SJCRH30 (cell line): Measurements from ENCODE around the gene KCNC1. TPM values are rescaled to one million over a fixed set of nuclear protein-coding genes. Genes with fewer than 3 reads are reported as not detected.
A peak's percentile ranks its signal among the peaks of the same experiment; 100 is the strongest.

Experiments used
- DNase-seq, 2 experiments: peaks; one replicate each; pipeline ENCODE4 v3.0.0-alpha.2; 2015 to 2020
- H3K27ac ChIP-seq: fragments of 250-450 bp; sonication (Bioruptor Pico); 2 replicates; pipeline ENCODE4 v1.5.1; 2020; ENCODE audit warnings: mild to moderate bottlenecking, moderate library complexity
- H3K27me3 ChIP-seq: fragments of 250-450 bp; sonication (Bioruptor Pico); 2 replicates; pipeline ENCODE4 v1.5.1; 2020; ENCODE audit warnings: mild to moderate bottlenecking, moderate library complexity
- H3K36me3 ChIP-seq: fragments of 250-450 bp; sonication (Bioruptor Pico); 2 replicates; pipeline ENCODE4 v1.5.1; 2020; ENCODE audit warnings: mild to moderate bottlenecking, moderate library complexity
- H3K4me1 ChIP-seq: fragments of 250-450 bp; sonication (Bioruptor Pico); 2 replicates; pipeline ENCODE4 v1.5.1; 2020; ENCODE audit warnings: mild to moderate bottlenecking, moderate library complexity
- H3K4me3 ChIP-seq: fragments of 250-450 bp; sonication (Bioruptor Pico); 2 replicates; pipeline ENCODE4 v1.5.1; 2020; ENCODE audit warnings: mild to moderate bottlenecking, moderate library complexity
- H3K9me3 ChIP-seq: fragments of 250-450 bp; sonication (Bioruptor Pico); replicated peaks from 2 replicates; pipeline ENCODE4 v1.5.1; 2020; ENCODE audit warnings: mild to moderate bottlenecking, moderate library complexity
- total RNA-seq: library from RNA; depleted of rRNA; stranded (reverse); fragments of >200 nt; shearing (Covaris generic); gene quantifications from 2 replicates; pipeline ENCODE4 v1.2.3, GENCODE V29; 2014; rRNA removed

The KCNC1 gene
- 5.2 and 6.7 TPM in 2 replicates for total RNA-seq

GRCh38 chr11:17734418-17734911, at the start of gene KCNC1:
KCNC1 (plus strand) TSS chr11:17734781; CDS start chr11:17736003, 1,222 bp downstream.
- peaks cover 2% of the 10 kb centered on the region; the same call in 1 of the 2 replicates for H3K36me3 ChIP-seq
- H3K4me1 ChIP-seq = peaks cover 25% of the 10 kb centered on the region
- H3K27ac ChIP-seq = peak within 1 kb of the TSS; percentile 7; the same call in 1 of the 2 replicates
- DNase-seq = peak; percentile 88 to 92
- H3K4me3 ChIP-seq = peak within 1 kb of the TSS; percentile 69
- no peaks in the 10 kb centered on the region for H3K27me3 ChIP-seq
- H3K9me3 ChIP-seq = no peaks in the 10 kb centered on the region

- Histone ChIP-seq H3K27me3 (no peaks in the 10 kb centered on the region), H3K36me3 (no peaks in the 10 kb centered on the region), H3K27ac (peak overlapping the region; percentile 97), H3K4me3 (peak overlapping the region; percentile 8; the same call in 1 of the 2 replicates), H3K9me3 (no peaks in the 10 kb centered on the region), H3K4me1 (peaks cover 80% of the 10 kb centered on the region)
- peak; percentile 99 to 100 for DNase-seq
Measured at GRCh38 chr11:17686231-17686980, 48.2 kb upstream of the KCNC1 start.

DNA sequence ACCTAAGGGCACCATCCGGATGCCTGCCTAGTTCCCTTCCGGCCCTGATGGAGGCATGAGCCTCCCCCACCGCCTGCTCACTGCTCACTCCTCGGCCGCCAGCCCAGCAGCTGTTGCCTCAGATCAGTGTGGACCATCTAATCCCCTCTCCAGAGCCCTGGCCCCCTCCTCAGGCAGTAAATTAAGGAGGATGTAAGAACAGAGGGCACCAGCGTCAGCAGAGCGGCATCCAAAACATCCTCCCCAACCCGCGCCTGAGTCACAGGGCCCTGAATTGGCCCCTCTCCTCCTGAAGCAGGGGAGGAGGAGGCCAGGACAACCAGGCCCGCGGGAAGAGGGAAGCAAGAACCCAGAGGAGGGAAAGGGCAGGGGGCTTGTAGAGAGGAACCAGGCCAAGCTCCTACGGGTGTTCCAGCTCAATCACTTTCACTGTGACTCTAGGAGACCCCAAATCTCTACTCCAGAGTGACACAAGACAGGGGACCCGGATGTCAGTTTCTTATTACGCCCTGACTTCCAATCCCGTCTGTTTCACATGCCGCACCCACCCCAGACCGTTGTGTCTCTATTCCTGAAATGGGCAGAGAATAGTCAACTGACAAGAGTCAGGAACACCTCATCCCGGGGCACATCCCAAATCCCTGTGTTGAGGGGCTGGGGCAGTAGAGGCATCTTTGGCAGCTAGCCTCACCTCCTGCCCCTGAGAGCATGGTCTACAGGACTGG, 46.5 kb upstream of the KCNC1 start:
- DNase-seq = peak; percentile 99 to 100
- Histone ChIP-seq H3K4me1 (peaks cover 79% of the 10 kb centered on the region), H3K27ac (peak overlapping the region; percentile 97), H3K9me3 (no peaks in the 10 kb centered on the region), H3K4me3 (no peak overlapping the region), H3K27me3 (no peaks in the 10 kb centered on the region), H3K36me3 (no peaks in the 10 kb centered on the region)

- Histone ChIP-seq H3K4me1 (peaks cover 72% of the 10 kb centered on the region), H3K27ac (no peak overlapping the region), H3K27me3 (no peaks in the 10 kb centered on the region), H3K9me3 (no peaks in the 10 kb centered on the region), H3K4me3 (no peak overlapping the region), H3K36me3 (peaks cover 5% of the 10 kb centered on the region)
- DNase-seq = no peak
Measured at GRCh38 chr11:17691550-17691949, 43.0 kb upstream of the KCNC1 start.

GRCh38 chr11:17691976-17692375, 42.6 kb upstream of the KCNC1 start:
- Histone ChIP-seq H3K4me3 (no peak overlapping the region), H3K27ac (no peak overlapping the region), H3K27me3 (no peaks in the 10 kb centered on the region), H3K9me3 (no peaks in the 10 kb centered on the region), H3K4me1 (peaks cover 72% of the 10 kb centered on the region), H3K36me3 (peaks cover 9% of the 10 kb centered on the region)
- peak in 1 of 2 experiments; percentile 48 for DNase-seq

DNA sequence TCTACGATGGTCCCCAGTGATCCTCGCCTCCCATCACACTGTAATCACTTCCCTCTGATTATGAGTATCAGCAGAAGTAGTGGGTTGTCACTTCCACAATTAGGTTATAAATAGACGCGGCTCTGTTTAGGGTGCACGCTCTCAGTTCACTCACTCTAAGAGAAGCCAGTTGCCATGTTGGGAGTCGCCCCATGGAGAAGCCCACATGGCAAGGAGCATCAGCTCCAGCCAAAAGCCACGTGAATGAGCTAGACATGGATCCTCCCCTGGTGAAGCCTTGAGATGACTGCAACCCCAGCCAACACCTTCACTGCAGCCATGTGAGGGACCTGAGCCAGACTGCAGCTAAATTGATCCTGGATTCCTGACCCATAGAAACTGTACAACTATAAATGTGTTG, 41.6 kb upstream of the KCNC1 start:
- H3K4me3 ChIP-seq = no peak overlapping the region
- H3K27me3 ChIP-seq = no peaks in the 10 kb centered on the region
- peaks cover 73% of the 10 kb centered on the region for H3K4me1 ChIP-seq
- no peak for DNase-seq
- no peaks in the 10 kb centered on the region for H3K9me3 ChIP-seq
- peaks cover 18% of the 10 kb centered on the region for H3K36me3 ChIP-seq
- peak overlapping the region; percentile 93; the same call in 1 of the 2 replicates for H3K27ac ChIP-seq

DNA sequence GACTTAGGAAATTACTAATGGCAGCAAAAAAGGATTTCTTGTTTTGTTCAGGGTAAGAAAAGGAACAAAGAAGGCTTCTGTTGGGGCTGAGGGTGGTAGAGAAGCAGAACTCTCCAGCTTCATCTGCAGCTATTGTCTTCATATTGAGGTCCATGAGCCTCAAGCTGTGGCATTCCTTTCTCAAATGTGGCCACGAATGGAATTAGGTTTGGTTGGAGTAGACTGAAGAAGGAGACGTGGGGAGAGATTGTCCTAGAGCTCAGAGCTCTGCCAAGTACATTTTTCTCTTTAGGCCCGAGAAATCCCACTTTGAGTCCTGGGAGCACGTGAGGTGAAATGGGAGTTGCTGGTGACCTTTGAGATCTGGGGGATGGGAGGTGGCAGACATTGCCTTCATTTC, 41.0 kb upstream of the KCNC1 start:
- Histone ChIP-seq H3K9me3 (no peaks in the 10 kb centered on the region), H3K27ac (peak overlapping the region; percentile 93), H3K4me1 (peaks cover 74% of the 10 kb centered on the region), H3K4me3 (no peak overlapping the region), H3K27me3 (no peaks in the 10 kb centered on the region), H3K36me3 (peaks cover 19% of the 10 kb centered on the region)
- DNase-seq = peak in 1 of 2 experiments; percentile 39

DNA sequence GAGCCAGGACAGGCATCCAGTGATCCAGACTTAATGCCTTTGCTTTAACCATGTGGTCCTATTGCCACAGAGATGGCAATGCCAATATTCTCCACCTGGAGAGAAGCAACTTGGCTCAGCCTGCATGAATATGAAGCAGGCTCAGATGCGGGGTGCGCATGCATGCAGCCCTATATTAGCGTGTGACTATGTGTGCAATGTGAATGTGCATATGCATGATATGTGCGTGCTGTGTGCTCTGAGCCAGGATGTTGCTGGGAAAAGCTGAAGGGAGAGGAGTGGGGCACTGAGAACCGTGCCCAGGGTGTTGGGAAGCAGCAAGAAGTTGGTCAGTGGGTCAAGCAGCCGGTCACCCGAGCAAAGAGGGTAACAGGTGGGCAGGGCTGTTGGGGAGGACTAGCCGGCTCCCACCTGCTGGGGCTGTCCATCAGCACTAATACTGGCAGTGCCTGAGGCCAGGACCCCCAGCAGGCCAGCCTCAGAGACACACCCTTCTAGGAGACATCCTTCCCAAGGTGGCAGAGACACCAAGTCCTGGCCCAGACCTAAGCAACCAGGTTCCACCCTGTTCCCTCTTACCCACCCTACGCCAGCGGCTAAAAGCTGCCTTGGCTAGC, 40.0 kb upstream of the KCNC1 start:
- Histone ChIP-seq H3K36me3 (peaks cover 19% of the 10 kb centered on the region), H3K4me3 (peak overlapping the region; percentile 56), H3K27ac (peak overlapping the region; percentile 93), H3K9me3 (no peaks in the 10 kb centered on the region), H3K27me3 (no peaks in the 10 kb centered on the region), H3K4me1 (peaks cover 73% of the 10 kb centered on the region)
- DNase-seq = peak; percentile 94

DNA sequence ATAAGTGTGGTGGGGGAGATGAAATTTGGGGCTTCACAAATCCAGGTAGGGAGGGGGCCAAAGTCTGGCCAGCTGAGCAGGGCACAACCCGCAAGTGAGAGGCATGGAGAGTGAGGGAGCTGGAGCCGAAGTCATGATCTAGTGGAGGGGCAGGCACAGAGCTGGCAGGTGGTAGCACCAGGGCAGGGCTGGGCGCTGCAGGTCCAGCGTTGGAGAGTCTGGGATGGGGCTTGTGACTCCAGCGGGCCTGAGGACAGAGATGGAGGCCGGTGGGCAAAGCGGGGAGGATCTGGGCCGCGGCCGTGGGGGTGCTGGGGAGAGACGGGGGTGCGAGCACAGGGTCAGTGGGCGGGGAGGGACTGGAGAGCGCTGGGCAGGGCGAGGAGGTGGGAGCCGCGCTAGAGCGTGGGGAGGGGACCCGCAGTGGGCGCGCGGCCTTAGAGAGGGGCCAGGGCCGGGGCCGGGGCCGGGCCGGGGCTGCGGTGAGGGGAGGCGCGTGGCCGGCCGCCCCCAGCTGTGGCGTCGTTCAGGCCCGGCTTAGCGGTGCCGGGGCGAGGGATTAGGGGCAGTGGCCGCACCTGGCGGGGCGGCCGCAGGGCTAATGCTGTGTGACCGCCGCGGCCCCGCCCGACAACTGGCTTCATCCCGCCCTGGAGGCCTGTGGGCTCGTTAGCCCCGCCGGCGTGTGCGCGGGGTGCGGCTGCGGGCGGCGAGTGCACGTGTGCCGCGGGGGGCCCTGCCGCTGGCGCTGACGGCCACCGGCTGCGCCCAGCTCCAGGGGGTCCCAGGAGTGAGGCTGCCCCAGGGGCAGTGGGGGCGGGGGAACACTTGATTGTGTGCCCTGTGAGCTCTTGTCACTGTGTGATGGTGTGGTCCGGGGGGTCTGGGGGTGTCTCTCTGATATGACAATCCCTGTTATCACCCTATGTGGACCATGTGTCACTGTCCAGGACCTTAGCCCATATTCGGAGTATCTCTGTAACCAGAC, 38.8 kb upstream of the KCNC1 start:
- peak; percentile 97 to 98 for DNase-seq
- Histone ChIP-seq H3K36me3 (peaks cover 19% of the 10 kb centered on the region), H3K4me3 (peak overlapping the region; percentile 56), H3K27ac (peak overlapping the region; percentile 93), H3K9me3 (no peaks in the 10 kb centered on the region), H3K27me3 (no peaks in the 10 kb centered on the region), H3K4me1 (peaks cover 83% of the 10 kb centered on the region)

GRCh38 chr11:17696741-17697140, 37.8 kb upstream of the KCNC1 start:
- peak; percentile 52 to 71 for DNase-seq
- no peaks in the 10 kb centered on the region for H3K9me3 ChIP-seq
- peak overlapping the region; percentile 93 for H3K27ac ChIP-seq
- peaks cover 84% of the 10 kb centered on the region for H3K4me1 ChIP-seq
- H3K4me3 ChIP-seq = peak overlapping the region; percentile 56
- no peaks in the 10 kb centered on the region for H3K27me3 ChIP-seq
- H3K36me3 ChIP-seq = peaks cover 19% of the 10 kb centered on the region

GRCh38 chr11:17697175-17697949, 37.2 kb upstream of the KCNC1 start:
- Histone ChIP-seq H3K27me3 (no peaks in the 10 kb centered on the region), H3K27ac (peak overlapping the region; percentile 93), H3K4me1 (peaks cover 78% of the 10 kb centered on the region), H3K4me3 (no peak overlapping the region), H3K9me3 (no peaks in the 10 kb centered on the region), H3K36me3 (peaks cover 19% of the 10 kb centered on the region)
- DNase-seq = peak in 1 of 2 experiments; percentile 27

GRCh38 chr11:17699147-17700114, 35.1 kb upstream of the KCNC1 start:
- Histone ChIP-seq H3K9me3 (peaks cover 9% of the 10 kb centered on the region), H3K4me3 (no peak overlapping the region), H3K4me1 (peaks cover 61% of the 10 kb centered on the region), H3K36me3 (peaks cover 19% of the 10 kb centered on the region), H3K27me3 (no peaks in the 10 kb centered on the region), H3K27ac (peak overlapping the region; percentile 86)
- peak; percentile 99 to 100 for DNase-seq
